HG03095 (cell line): ENCODE measurements around the gene RAB2B.
A peak's percentile ranks its signal among the peaks of the same experiment; 100 is the strongest.

Source experiments
- ATAC-seq: cut with Tn5 transposase; IDR thresholded peaks from one replicate; pipeline ENCODE4 v1.9.1; 2021; ENCODE audit warnings: moderate library complexity; ENCODE audit not compliant: unreplicated experiment

The RAB2B gene

GRCh38 chr14:21476925-21477681, at the start of gene RAB2B, which contains the start of gene TOX4:
RAB2B (minus strand) TSS chr14:21476959; CDS start chr14:21476872, 87 bp downstream.
TOX4 (plus strand) TSS chr14:21477195; CDS start chr14:21477279, 84 bp downstream.
- ATAC-seq: peak; percentile 100

- ATAC-seq: peak; percentile 60
Measured at GRCh38 chr14:21525962-21526671, 49.4 kb upstream of the RAB2B start, which contains the start of gene SALL2. SALL2 (minus strand) TSS chr14:21526346; CDS start chr14:21526127, 219 bp downstream.

GRCh38 chr14:21525571-21525961, 48.8 kb upstream of the RAB2B start:
- no peak for ATAC-seq

GRCh38 chr14:21524575-21525490, 48.1 kb upstream of the RAB2B start:
- no peak for ATAC-seq

- no peak for ATAC-seq
Measured at GRCh38 chr14:21523203-21523602, 46.4 kb upstream of the RAB2B start.

- no peak for ATAC-seq
Measured at GRCh38 chr14:21521501-21521900, 44.7 kb upstream of the RAB2B start.

GRCh38 chr14:21520767-21521166, 44.0 kb upstream of the RAB2B start:
- ATAC-seq: no peak

GRCh38 chr14:21518725-21519124, 42.0 kb upstream of the RAB2B start:
- ATAC-seq: no peak

GRCh38 chr14:21514341-21514740, 37.6 kb upstream of the RAB2B start:
- no peak for ATAC-seq

- ATAC-seq: peak; percentile 93
Measured at GRCh38 chr14:21510735-21511657, 34.2 kb upstream of the RAB2B start, which contains the start of gene METTL3. METTL3 (minus strand) TSS chr14:21511340; CDS start chr14:21511223, 117 bp downstream.

- no peak for ATAC-seq
Measured at GRCh38 chr14:21509432-21510143, 32.8 kb upstream of the RAB2B start.

- no peak for ATAC-seq
Measured at GRCh38 chr14:21506557-21506956, 29.8 kb upstream of the RAB2B start.

GRCh38 chr14:21505012-21505553, 28.3 kb upstream of the RAB2B start:
- peak; percentile 82 for ATAC-seq

- ATAC-seq: no peak
Measured at GRCh38 chr14:21503376-21503775, 26.6 kb upstream of the RAB2B start.

- no peak for ATAC-seq
Measured at GRCh38 chr14:21501568-21501967, 24.8 kb upstream of the RAB2B start.

GRCh38 chr14:21498540-21499526, 22.1 kb upstream of the RAB2B start:
- ATAC-seq: no peak

- no peak for ATAC-seq
Measured at GRCh38 chr14:21496453-21496852, 19.7 kb upstream of the RAB2B start.
